ENCODE results near the gene HUS1. TPM values are rescaled to one million over a fixed set of nuclear protein-coding genes. Genes with fewer than 3 reads are reported as not detected.
A peak's percentile ranks its signal among the peaks of the same experiment; 100 is the strongest.

The HUS1 gene
- total RNA-seq = 10 to 100 TPM; 18.3 to 33.0 (median 23.0) TPM

DNA sequence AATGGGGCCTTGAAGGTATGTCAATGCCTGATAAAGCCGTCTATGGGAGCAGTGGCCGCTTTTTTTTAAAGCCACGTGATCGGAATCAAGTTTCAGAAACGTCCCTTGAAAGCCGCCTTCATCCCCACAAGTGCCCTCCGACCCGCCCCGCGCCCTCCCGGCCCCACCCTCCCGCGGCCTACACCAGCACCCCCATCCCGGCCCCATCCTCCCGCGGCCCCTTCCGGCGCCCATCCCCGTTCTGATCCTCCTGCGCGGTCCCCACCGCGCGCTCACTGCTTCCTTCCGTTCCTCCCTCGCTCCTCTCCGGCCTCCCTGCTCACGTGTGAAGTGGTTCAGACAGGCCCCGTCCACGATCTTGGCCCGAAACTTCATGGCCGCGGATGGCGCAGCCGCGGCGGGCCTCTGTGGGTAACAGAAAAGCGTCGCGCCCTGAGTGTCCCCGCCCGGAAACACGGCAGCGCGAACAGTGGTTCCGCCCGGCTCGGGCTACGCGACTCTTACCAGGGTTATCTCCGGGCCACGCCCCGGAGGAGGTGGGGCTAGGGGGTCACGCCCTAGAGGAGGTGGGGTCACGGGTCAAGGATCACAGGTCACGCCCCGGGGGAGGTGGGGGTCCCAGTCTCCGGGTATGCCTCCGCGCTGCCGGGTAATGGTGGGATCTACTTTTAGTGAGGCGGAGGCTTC, at the start of gene HUS1:
Gene HUS1 (minus strand): TSS at position 471 of the 687 bp plus-strand sequence. CDS start 96 bp downstream, at position 375.
- H3K9me3 ChIP-seq = no peaks in the 10 kb centered on the region
- H3K4me3 ChIP-seq = peak within 1 kb of the TSS; percentile 68 to 90 (median 74)
- H3K27me3 ChIP-seq = no peaks in the 10 kb centered on the region
- intact Hi-C loops (cut with DNase I; ENCODE audit: low total_unique reads) (loop anchor here (1.0 kb wide), 1 partner anchor 109 kb away; no protein-coding TSS in a partner anchor), in situ Hi-C loops (cut with MboI; ENCODE audit: low sequenced_read_pairs in 4 of 4) (loop anchor here in 1 of 4 donors (10.0 kb wide), 1 partner anchor 116 kb away; no protein-coding TSS in a partner anchor)
- ATAC-seq (peak; percentile 90 to 96), DNase-seq (peak; percentile 79 to 88)
- H3K27ac ChIP-seq = peak within 1 kb of the TSS; percentile 78 to 82 (median 82)
- TF ChIP-seq, protein P1, sequence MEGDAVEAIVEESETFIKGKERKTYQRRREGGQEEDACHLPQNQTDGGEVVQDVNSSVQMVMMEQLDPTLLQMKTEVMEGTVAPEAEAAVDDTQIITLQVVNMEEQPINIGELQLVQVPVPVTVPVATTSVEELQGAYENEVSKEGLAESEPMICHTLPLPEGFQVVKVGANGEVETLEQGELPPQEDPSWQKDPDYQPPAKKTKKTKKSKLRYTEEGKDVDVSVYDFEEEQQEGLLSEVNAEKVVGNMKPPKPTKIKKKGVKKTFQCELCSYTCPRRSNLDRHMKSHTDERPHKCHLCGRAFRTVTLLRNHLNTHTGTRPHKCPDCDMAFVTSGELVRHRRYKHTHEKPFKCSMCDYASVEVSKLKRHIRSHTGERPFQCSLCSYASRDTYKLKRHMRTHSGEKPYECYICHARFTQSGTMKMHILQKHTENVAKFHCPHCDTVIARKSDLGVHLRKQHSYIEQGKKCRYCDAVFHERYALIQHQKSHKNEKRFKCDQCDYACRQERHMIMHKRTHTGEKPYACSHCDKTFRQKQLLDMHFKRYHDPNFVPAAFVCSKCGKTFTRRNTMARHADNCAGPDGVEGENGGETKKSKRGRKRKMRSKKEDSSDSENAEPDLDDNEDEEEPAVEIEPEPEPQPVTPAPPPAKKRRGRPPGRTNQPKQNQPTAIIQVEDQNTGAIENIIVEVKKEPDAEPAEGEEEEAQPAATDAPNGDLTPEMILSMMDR (IDR thresholded peaks at IDR 0.05 in 4 of 5, conservative IDR thresholded peaks at IDR 0.05 in 1 of 5) = no peak
- TF ChIP-seq POLR2A (IDR thresholded peaks at IDR 0.05) = peak; percentile 60 to 61
- peaks cover 8 to 9% of the 10 kb centered on the region in 2 donors for H3K4me1 ChIP-seq
- peaks cover 0 to 41% of the 10 kb centered on the region in 2 donors for H3K36me3 ChIP-seq

DNA sequence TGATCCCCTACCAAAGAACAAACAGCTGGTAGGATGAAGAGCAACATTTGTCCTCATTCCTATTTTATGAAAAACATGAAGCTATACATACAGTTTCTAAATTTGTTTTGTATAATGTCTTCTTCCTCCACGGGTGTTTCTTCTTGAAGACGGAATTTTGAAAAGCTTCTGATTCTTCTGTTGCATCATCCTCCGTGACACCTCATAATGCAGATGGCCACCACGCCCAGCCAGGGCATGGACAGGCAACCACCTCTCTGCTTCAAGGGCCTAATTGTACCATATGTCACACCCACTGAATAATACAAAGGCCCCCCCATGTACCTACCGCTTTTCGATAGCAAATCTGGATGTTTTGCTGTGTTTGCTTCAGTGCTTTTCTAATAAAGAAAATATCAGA, 49.5 kb upstream of the HUS1 start, which contains the start of gene SUN3:
Gene SUN3 (minus strand): TSS at position 170 of the 400 bp plus-strand sequence. CDS start 169 bp downstream, at position 1.
- no peak for TF ChIP-seq POLR2A (IDR thresholded peaks at IDR 0.05)
- TF ChIP-seq, protein P1 (IDR thresholded peaks at IDR 0.05 in 4 of 5, conservative IDR thresholded peaks at IDR 0.05 in 1 of 5) = no peak
- DNase-seq (no peak), ATAC-seq (no peak)
- intact Hi-C loops (cut with DNase I; ENCODE audit: low total_unique reads) (no loop called here), in situ Hi-C loops (cut with MboI; ENCODE audit: low sequenced_read_pairs in 4 of 4) (no loop called here)
- Histone ChIP-seq H3K27ac (no peak within 1 kb of the TSS), H3K9me3 (no peaks in the 10 kb centered on the region), H3K27me3 (no peaks in the 10 kb centered on the region), H3K4me3 (no peak within 1 kb of the TSS), H3K4me1 (no peaks in the 10 kb centered on the region), H3K36me3 (no peaks in the 10 kb centered on the region)

DNA sequence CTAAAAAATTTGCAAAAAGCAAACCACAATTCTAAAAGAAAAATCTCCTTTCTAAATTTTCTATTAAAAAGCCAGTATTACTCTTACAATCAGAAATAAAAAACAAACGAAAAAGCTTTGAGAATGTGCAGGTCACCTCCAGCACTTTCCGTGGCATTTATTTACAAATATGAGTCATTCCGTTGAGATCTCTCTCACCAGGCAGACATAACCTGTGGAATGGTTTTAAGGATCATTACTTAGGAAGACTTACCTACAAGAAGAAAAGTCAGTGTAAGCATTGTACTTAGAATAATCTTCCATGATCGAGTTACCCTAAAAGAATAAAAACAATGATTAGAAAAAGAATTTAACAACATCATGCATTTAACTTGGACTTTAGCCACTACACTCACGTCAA, 46.2 kb upstream of the HUS1 start:
- intact Hi-C loops (cut with DNase I; ENCODE audit: low total_unique reads) = no loop called here
- no peak for TF ChIP-seq POLR2A (IDR thresholded peaks at IDR 0.05)
- TF ChIP-seq, protein P1 (IDR thresholded peaks at IDR 0.05 in 4 of 5, conservative IDR thresholded peaks at IDR 0.05 in 1 of 5) = no peak
- H3K36me3 ChIP-seq = no peaks in the 10 kb centered on the region

DNA sequence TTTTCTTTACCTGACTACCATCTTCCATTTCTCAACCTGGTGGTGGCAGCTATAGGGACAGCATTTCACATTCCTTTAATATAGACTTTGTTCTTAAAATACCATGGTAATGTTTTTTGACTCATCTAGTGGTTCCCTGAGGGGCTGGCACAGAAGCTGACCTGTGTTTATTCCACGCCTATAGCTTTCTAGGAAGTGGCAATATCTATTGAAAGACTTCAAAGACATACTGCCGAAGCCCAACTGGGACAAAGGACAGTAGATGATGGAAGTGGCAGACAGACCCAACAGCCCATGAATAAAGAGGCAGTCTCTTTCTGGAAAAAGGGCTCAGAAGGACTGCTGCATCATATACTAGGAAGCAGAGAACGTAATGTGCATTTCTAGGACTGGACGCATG, 38.3 kb upstream of the HUS1 start:
- H3K36me3 ChIP-seq = no peaks in the 10 kb centered on the region
- ATAC-seq = no peak
- no peak overlapping the region for H3K27ac ChIP-seq
- no peak overlapping the region for H3K4me3 ChIP-seq
- no peak for DNase-seq
- in situ Hi-C loops (cut with MboI; ENCODE audit: low sequenced_read_pairs in 4 of 4) = no loop called here
- no peaks in the 10 kb centered on the region for H3K27me3 ChIP-seq
- intact Hi-C loops (cut with DNase I; ENCODE audit: low total_unique reads) = no loop called here
- H3K9me3 ChIP-seq = no peaks in the 10 kb centered on the region
- no peaks in the 10 kb centered on the region for H3K4me1 ChIP-seq
- TF ChIP-seq, protein P1 (IDR thresholded peaks at IDR 0.05 in 4 of 5, conservative IDR thresholded peaks at IDR 0.05 in 1 of 5) = no peak
- no peak for TF ChIP-seq POLR2A (IDR thresholded peaks at IDR 0.05)

More for the DNA sequence above, 46.2 kb upstream of the HUS1 start:
- no peak for DNase-seq
- Histone ChIP-seq H3K9me3 (peaks cover 0 to 4% (median 0%) of the 10 kb centered on the region in 3 donors), H3K4me3 (no peak overlapping the region), H3K27ac (no peak overlapping the region), H3K4me1 (no peaks in the 10 kb centered on the region), H3K27me3 (no peaks in the 10 kb centered on the region)
- no peak for ATAC-seq
- in situ Hi-C loops (cut with MboI; ENCODE audit: low sequenced_read_pairs in 4 of 4) = no loop called here
